Chondrocyte (in vitro differentiated cells): Measurements from ENCODE around the gene MARK3. TPM values are rescaled to one million over a fixed set of nuclear protein-coding genes. Genes with fewer than 3 reads are reported as not detected.

Experiments
- DNase-seq: peaks from one replicate; pipeline ENCODE4 v3.0.0; 2021; ENCODE audit warnings: mixed read lengths, low spot score
- H3K27ac Mint-ChIP-seq: one replicate; pipeline ENCODE4 v1.8.0; 2021; ENCODE audit warnings: mild to moderate bottlenecking, moderate library complexity, mixed read lengths; ENCODE audit not compliant: unreplicated experiment
- H3K27me3 Mint-ChIP-seq: 2 replicates; pipeline ENCODE4 v1.8.0; 2021; ENCODE audit warnings: low read depth, mixed read lengths
- H3K36me3 Mint-ChIP-seq: 2 replicates; pipeline ENCODE4 v1.8.0; 2021; ENCODE audit warnings: low read depth, mixed read lengths
- H3K4me1 Mint-ChIP-seq: 2 replicates; pipeline ENCODE4 v1.8.0; 2021; ENCODE audit warnings: low read depth, mild to moderate bottlenecking, mixed read lengths
- H3K4me3 Mint-ChIP-seq: one replicate; pipeline ENCODE4 v1.8.0; 2021; ENCODE audit warnings: mild to moderate bottlenecking, moderate library complexity, mixed read lengths; ENCODE audit not compliant: unreplicated experiment
- H3K9me3 Mint-ChIP-seq: 2 replicates; pipeline ENCODE4 v1.8.0; 2021; ENCODE audit warnings: low read depth, mixed read lengths
- CTCF ChIP-seq: fragments of 200-600 bp; sonication (generic); IDR thresholded peaks from 2 replicates; pipeline ENCODE4 v1.5.0; 2021; ENCODE audit warnings: antibody characterized with exemption, mild to moderate bottlenecking, moderate library complexity
- total RNA-seq: library from RNA; stranded (reverse); gene quantifications from 3 replicates; pipeline ENCODE4 v1.2.1, GENCODE V29; 2021

MARK3 gene
- total RNA-seq, 1 donor from 2014 or later, result 65.1 TPM

- TF ChIP-seq CTCF, result no peak
- H3K4me1 Mint-ChIP-seq, result peaks cover 70% of the 10 kb centered on the region
- no peaks in the 10 kb centered on the region for H3K27me3 Mint-ChIP-seq
- no peaks in the 10 kb centered on the region for H3K36me3 Mint-ChIP-seq
- DNase-seq, result no peak
- H3K9me3 Mint-ChIP-seq, result no peaks in the 10 kb centered on the region
- peak overlapping the region; percentile 74 for H3K27ac Mint-ChIP-seq
- no peak overlapping the region for H3K4me3 Mint-ChIP-seq
Observed at GRCh38 chr14:103396463-103396862, 11.2 kb downstream of the MARK3 start.

GRCh38 chr14:103398427-103399195 is 13.4 kb downstream of the MARK3 start:
- Mint-ChIP-seq H3K27ac (peak overlapping the region; percentile 79), H3K4me3 (no peak overlapping the region), H3K36me3 (no peaks in the 10 kb centered on the region), H3K9me3 (no peaks in the 10 kb centered on the region), H3K27me3 (no peaks in the 10 kb centered on the region), H3K4me1 (peaks cover 82% of the 10 kb centered on the region)
- no peak for DNase-seq
- TF ChIP-seq CTCF, result no peak

GRCh38 chr14:103400537-103400936 is 15.3 kb downstream of the MARK3 start:
- H3K9me3 Mint-ChIP-seq, result no peaks in the 10 kb centered on the region
- peak overlapping the region; percentile 51 for H3K27ac Mint-ChIP-seq
- H3K4me3 Mint-ChIP-seq, result no peak overlapping the region
- peaks cover 79% of the 10 kb centered on the region for H3K4me1 Mint-ChIP-seq
- no peak for TF ChIP-seq CTCF
- no peak for DNase-seq
- no peaks in the 10 kb centered on the region for H3K27me3 Mint-ChIP-seq
- H3K36me3 Mint-ChIP-seq, result no peaks in the 10 kb centered on the region

- Mint-ChIP-seq H3K36me3 (no peaks in the 10 kb centered on the region), H3K27ac (peak overlapping the region; percentile 91), H3K4me3 (peak overlapping the region; percentile 2), H3K27me3 (no peaks in the 10 kb centered on the region), H3K9me3 (no peaks in the 10 kb centered on the region), H3K4me1 (peaks cover 69% of the 10 kb centered on the region)
- no peak for TF ChIP-seq CTCF
- no peak for DNase-seq
Observed at GRCh38 chr14:103401223-103402214, 16.3 kb downstream of the MARK3 start.

GRCh38 chr14:103402695-103403094 is 17.5 kb downstream of the MARK3 start:
- TF ChIP-seq CTCF, result no peak
- no peak overlapping the region for H3K4me3 Mint-ChIP-seq
- no peaks in the 10 kb centered on the region for H3K9me3 Mint-ChIP-seq
- no peak for DNase-seq
- no peaks in the 10 kb centered on the region for H3K36me3 Mint-ChIP-seq
- H3K27me3 Mint-ChIP-seq, result no peaks in the 10 kb centered on the region
- peaks cover 65% of the 10 kb centered on the region for H3K4me1 Mint-ChIP-seq
- peak overlapping the region; percentile 91 for H3K27ac Mint-ChIP-seq
